ENCODE measurements around the gene TAF11L7.
"Not testable (repeated sequence)": the region's sequence is repeated elsewhere in the genome, so short reads cannot be mapped to it uniquely, and the experiment has no call there.

TAF11L7 gene

GRCh38 chr5:17585658-17586057 is at the start of gene TAF11L7:
Gene TAF11L7 (minus strand): TSS chr5:17585758.
- DNase-seq, result not testable (repeated sequence)

DNA sequence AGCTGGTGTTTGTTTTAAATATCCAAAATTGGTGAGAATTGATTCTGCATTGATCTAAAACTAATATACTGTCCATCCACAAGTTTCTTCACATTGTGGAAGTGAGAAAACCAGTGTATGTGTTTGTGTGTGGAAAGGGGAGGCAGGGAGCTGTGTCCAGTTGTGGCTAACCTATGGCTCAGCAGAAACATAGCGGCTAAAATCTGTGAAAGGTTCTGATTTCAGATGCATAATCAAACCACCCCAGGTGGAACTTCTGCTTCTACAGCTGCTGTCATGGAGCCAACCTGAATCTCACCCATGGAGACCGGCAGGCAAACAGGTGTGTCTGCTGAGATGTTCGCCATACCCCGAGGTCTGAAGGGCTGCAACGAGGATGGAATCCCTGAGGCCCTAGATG is 48.6 kb upstream of the TAF11L7 start, which contains the start of gene TAF11L14:
Gene TAF11L14 (plus strand): TSS at position 301 of the 400 bp plus-strand sequence.
- DNase-seq, result no peak

GRCh38 chr5:17631788-17632187 is 46.2 kb upstream of the TAF11L7 start, which contains the start of gene TAF11L13:
Gene TAF11L13 (plus strand): TSS chr5:17632088.
- not testable (repeated sequence) for DNase-seq

GRCh38 chr5:17625686-17626085 is 40.1 kb upstream of the TAF11L7 start:
- no peak for DNase-seq

GRCh38 chr5:17620627-17621026 is 35.1 kb upstream of the TAF11L7 start:
- DNase-seq, result no peak

- DNase-seq, result no peak
Measured at GRCh38 chr5:17619354-17619753, 33.8 kb upstream of the TAF11L7 start.

DNA sequence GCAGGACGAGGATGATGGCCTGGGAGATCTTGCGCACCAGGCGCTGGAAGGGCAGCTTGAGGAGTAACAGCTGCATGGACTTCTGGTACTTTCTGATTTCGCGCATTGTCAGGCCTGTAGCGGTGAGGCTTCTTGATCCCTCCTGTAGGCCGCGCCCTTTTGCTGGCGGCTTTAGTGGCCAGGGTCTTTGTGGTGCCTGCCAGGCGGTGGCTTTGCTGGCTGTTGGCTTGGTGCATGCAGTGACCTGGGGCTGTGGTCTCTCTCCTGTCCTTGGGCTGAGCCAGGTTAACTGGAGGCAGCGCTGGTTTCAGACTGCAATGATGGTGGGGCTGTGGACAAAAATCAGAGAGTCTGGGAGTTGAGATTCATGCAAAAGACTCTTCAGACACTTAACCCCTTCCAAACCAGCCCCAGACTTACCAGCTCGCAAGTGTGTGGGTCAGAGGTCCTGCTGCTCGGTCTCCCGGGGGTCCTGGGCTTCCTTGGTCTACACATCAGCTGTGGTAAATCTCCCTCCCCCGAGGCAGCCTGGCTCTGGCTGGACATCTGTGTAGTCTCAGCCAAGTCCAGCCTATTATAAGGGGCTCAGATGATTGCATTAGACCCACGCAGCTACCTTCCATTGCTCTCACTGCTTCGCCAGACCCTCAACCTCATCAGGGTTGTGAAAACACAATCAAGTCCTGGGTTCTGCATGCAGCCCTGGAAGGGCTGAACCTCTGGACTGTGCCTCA is 29.5 kb upstream of the TAF11L7 start:
- DNase-seq, result no peak

DNA sequence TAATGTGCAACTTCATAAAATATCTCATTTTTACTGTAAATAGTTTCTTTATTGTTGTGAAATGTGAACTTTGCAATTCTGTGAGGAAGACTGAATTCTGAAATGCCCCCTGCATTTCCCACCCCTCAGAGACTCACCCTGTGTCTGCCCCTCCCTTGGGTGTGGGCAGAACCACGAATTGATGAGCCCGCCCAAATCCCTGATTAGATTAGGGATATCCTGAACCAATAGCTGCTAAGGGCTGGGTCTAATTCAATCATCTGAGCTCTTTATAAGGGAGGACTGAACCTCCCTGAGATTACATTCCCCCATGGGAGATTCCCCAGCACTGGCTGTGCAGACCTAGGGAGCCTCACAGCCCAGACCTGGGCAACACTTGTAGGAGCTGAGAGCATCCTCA is 24.5 kb upstream of the TAF11L7 start, which contains the start of gene TAF11L12:
Gene TAF11L12 (plus strand): TSS at position 301 of the 400 bp plus-strand sequence.
- not testable (repeated sequence) for DNase-seq

DNA sequence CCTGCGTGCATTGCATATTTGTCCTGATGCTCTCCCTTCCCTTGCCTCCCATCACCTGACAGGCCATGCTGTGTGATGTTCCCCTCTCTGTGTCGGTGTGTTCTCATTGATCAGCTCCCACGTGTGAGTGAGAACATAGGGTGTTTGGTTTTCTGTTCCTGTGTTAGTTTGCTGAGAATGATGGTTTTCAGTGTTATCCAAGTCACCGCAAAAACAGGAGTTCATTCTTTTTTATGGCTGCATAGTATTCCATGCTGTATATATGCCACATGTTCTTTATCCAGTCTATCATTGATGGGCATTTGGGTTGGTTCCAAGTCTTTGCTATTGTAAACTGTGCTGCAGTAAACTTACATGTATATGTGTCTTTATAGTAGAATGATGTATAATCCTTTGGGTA is 21.9 kb upstream of the TAF11L7 start:
- DNase-seq, result not testable (repeated sequence)

DNA sequence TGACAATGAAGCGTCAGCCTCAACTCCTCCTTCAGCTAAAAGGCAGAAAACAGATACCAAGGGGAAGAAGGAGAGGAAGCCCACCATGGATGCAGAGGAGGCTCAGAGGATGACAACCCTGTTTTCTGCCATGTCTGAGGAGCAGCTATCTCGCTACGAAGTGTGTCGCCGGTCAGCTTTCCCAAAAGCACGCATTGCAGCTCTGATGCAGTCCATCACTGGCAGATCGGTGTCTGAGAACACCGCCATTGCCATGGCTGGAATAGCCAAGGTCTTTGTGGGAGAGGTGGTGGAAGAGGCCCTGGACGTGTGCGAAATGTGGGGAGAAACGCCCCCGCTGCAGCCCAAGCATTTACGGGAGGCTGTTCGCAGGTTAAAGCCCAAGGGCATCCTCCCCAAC is 19.4 kb upstream of the TAF11L7 start:
- DNase-seq, result no peak

DNA sequence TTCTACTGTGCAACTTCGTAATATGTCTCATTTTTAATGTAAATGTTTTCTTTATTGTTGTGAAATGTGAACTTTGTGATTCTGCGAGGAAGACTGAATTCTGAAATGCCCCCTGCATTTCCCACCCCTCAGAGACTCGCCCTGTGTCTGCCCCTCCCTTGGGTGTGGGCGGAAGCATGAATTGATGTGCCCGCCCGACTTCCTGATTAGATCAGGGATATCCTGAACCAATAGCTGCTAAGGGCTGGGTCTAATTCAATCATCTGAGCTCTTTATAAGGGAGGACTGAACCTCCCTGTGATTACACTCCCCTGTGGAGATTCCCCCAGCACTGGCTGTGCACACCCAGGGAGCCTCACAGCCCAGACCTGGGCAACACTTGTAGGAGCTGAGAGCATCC is 18.3 kb upstream of the TAF11L7 start, which contains the start of gene TAF11L11:
Gene TAF11L11 (plus strand): TSS at position 304 of the 400 bp plus-strand sequence.
- DNase-seq, result not testable (repeated sequence)

- not testable (repeated sequence) for DNase-seq
Measured at GRCh38 chr5:17597728-17598127, 12.2 kb upstream of the TAF11L7 start, which contains the start of gene TAF11L10. Gene TAF11L10 (minus strand): TSS chr5:17597828.

- not testable (repeated sequence) for DNase-seq
Measured at GRCh38 chr5:17594255-17594654, 8.7 kb upstream of the TAF11L7 start, which contains the start of gene TAF11L9. Gene TAF11L9 (minus strand): TSS chr5:17594394.

DNA sequence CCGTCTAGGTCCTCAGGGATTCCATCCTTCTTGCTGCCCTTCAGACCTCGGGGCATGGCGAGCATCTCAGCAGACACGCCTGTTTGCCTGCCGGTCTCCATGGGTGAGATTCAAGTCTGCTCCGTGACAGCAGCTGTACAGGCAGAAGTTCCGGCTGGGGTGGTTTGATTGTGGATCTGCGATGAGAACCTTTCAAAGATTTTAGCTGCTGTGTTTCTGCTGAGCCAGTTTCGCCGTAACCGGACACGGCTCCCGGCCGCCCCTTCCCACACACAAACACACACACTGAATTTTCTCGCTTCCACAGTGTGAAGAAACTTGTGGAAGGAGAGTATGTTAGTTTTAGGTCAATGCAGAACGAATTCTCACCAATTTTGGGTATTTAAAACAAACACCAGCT is 5.3 kb upstream of the TAF11L7 start, which contains the start of gene TAF11L8:
Gene TAF11L8 (minus strand): TSS at position 101 of the 400 bp plus-strand sequence.
- DNase-seq, result not testable (repeated sequence)
